ENCODE measurements around the gene CERK.

CERK gene

DNA sequence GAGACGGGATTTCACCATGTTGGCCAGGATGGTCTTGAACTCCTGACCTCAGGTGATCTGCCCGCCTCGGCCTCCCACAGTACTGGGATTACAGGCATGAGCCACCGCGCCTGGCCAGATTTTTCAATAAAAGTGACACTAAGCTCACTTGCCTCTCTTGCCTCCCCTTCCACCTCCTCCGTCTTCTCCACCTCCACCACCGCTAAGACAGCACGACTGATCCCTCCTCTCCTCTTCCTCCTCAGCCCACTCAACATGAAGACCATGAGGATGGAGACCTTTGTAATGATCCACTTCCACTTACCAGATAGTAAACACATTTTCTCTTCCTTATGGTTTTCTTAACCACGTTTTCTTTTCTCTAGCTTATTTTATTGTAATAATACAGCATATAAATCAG is 14.2 kb downstream of the CERK start:
- H3K79me2 ChIP-seq (ENCODE audit: low read length): peaks cover 59% of the 10 kb centered on the region
- H3K36me3 ChIP-seq (replicated peaks; ENCODE audit: low read depth, low read length): peaks cover 53% of the 10 kb centered on the region
- no peak overlapping the region for H3K4me3 ChIP-seq (ENCODE audit: low read length)
- H3K27me3 ChIP-seq (ENCODE audit: low read depth, low read length): no peaks in the 10 kb centered on the region
- H4K20me1 ChIP-seq (ENCODE audit: insufficient read depth, low read length): peaks cover 70% of the 10 kb centered on the region
- H2AFZ ChIP-seq (ENCODE audit: low read depth, low read length): no peak overlapping the region
- peaks cover 16% of the 10 kb centered on the region for H3K4me1 ChIP-seq (ENCODE audit: low read length)
- H3K27ac ChIP-seq (ENCODE audit: low read length): no peak overlapping the region
- TF ChIP-seq EZH2phosphoT487 (IDR thresholded peaks at IDR 0.05; ENCODE audit: low read depth): no peak
- TF ChIP-seq, protein P1, sequence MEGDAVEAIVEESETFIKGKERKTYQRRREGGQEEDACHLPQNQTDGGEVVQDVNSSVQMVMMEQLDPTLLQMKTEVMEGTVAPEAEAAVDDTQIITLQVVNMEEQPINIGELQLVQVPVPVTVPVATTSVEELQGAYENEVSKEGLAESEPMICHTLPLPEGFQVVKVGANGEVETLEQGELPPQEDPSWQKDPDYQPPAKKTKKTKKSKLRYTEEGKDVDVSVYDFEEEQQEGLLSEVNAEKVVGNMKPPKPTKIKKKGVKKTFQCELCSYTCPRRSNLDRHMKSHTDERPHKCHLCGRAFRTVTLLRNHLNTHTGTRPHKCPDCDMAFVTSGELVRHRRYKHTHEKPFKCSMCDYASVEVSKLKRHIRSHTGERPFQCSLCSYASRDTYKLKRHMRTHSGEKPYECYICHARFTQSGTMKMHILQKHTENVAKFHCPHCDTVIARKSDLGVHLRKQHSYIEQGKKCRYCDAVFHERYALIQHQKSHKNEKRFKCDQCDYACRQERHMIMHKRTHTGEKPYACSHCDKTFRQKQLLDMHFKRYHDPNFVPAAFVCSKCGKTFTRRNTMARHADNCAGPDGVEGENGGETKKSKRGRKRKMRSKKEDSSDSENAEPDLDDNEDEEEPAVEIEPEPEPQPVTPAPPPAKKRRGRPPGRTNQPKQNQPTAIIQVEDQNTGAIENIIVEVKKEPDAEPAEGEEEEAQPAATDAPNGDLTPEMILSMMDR (IDR thresholded peaks at IDR 0.05; ENCODE audit: low read depth, low read length): no peak
- H3K9ac ChIP-seq (ENCODE audit: low read length): no peak overlapping the region
- no peaks in the 10 kb centered on the region for H3K9me3 ChIP-seq (ENCODE audit: insufficient read depth, low read length)
- H3K4me2 ChIP-seq (ENCODE audit: low read length): no peak overlapping the region

DNA sequence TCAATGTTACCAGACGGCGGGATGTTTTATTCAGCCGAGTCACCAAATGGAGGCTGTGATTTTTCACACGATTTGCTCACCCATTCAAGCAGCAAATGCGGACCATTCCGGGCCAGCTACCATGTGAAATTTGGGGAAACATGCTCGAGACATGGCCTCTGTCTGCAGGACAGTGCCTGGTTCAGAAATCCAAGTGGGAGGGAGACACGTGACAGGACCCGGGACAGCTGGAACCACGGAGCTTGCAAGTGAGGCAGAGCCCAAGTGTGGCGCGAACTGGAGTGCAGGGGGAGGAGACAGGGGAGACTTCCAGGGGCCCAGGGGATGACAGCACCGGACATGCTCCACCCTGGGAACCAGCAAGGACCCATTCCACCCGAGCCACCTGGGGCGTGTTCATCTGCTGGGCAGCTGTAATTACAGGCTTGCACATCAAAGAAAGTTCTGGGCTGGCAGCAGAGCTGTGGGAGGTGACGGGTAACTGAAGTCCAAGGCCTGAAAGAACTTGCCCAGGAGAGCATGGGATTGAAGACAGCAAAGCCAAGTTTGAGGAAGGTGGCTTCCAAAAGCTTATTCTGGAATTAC is 16.5 kb downstream of the CERK start:
- H4K20me1 ChIP-seq (ENCODE audit: insufficient read depth, low read length): peaks cover 50% of the 10 kb centered on the region
- no peak overlapping the region for H3K4me3 ChIP-seq (ENCODE audit: low read length)
- H3K27me3 ChIP-seq (ENCODE audit: low read depth, low read length): no peaks in the 10 kb centered on the region
- no peaks in the 10 kb centered on the region for H3K9me3 ChIP-seq (ENCODE audit: insufficient read depth, low read length)
- no peak overlapping the region for H3K4me2 ChIP-seq (ENCODE audit: low read length)
- H3K79me2 ChIP-seq (ENCODE audit: low read length): peaks cover 36% of the 10 kb centered on the region
- no peak overlapping the region for H3K27ac ChIP-seq (ENCODE audit: low read length)
- no peak overlapping the region for H3K9ac ChIP-seq (ENCODE audit: low read length)
- peaks cover 2% of the 10 kb centered on the region for H3K4me1 ChIP-seq (ENCODE audit: low read length)
- H3K36me3 ChIP-seq (replicated peaks; ENCODE audit: low read depth, low read length): peaks cover 54% of the 10 kb centered on the region
- H2AFZ ChIP-seq (ENCODE audit: low read depth, low read length): no peak overlapping the region
- TF ChIP-seq, protein P1 (IDR thresholded peaks at IDR 0.05; ENCODE audit: low read depth, low read length): no peak
- no peak for TF ChIP-seq EZH2phosphoT487 (IDR thresholded peaks at IDR 0.05; ENCODE audit: low read depth)

DNA sequence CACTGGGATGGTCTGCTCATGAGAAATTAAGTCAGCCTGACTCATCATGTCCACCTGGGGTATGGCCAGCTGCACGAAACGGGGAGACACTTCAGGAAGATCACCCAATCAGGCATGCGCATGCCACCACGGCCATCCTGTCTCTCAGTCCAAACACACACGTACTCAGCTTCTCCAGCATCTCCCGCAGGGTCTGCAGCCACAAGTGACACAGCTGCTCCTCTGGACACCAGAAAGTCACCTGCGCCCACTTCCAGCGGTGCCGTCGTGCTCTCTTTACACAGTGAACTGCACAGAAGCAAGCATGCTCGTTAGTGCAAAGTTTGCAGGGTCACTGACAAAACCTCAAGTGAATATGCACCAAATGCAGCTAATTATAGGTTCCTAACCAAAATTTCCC is 18.1 kb downstream of the CERK start:
- Histone ChIP-seq H4K20me1 (ENCODE audit: insufficient read depth, low read length) (peaks cover 33% of the 10 kb centered on the region), H3K4me3 (ENCODE audit: low read length) (no peak overlapping the region), H2AFZ (ENCODE audit: low read depth, low read length) (no peak overlapping the region), H3K4me2 (ENCODE audit: low read length) (no peak overlapping the region), H3K27ac (ENCODE audit: low read length) (no peak overlapping the region), H3K36me3 (replicated peaks; ENCODE audit: low read depth, low read length) (peaks cover 47% of the 10 kb centered on the region), H3K9ac (ENCODE audit: low read length) (no peak overlapping the region), H3K79me2 (ENCODE audit: low read length) (peaks cover 19% of the 10 kb centered on the region; the same call in 1 of the 2 replicates), H3K4me1 (ENCODE audit: low read length) (no peaks in the 10 kb centered on the region), H3K27me3 (ENCODE audit: low read depth, low read length) (no peaks in the 10 kb centered on the region), H3K9me3 (ENCODE audit: insufficient read depth, low read length) (no peaks in the 10 kb centered on the region)
- TF ChIP-seq, protein P1 (IDR thresholded peaks at IDR 0.05; ENCODE audit: low read depth, low read length): no peak
- TF ChIP-seq EZH2phosphoT487 (IDR thresholded peaks at IDR 0.05; ENCODE audit: low read depth): no peak

DNA sequence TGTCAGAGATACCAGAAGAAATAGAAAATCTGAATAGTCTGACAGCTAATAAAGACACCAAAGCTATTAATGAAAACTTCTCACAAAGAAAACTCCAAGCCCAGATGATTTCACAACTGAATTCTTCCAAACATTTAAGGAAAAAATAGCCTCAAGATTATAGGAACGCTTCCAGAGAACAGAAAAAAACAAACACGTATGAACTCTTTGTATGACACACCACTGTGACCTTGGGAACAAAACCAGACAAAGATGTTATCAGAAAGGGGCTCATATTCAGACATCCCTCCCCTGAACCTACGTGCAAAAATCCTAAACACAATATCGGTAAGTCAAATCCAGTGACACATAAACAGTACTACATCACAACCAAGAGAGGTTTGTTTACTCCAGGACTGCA is 23.5 kb downstream of the CERK start:
- H3K36me3 ChIP-seq (replicated peaks; ENCODE audit: low read depth, low read length): peaks cover 54% of the 10 kb centered on the region
- H3K27me3 ChIP-seq (ENCODE audit: low read depth, low read length): no peaks in the 10 kb centered on the region
- H3K9me3 ChIP-seq (ENCODE audit: insufficient read depth, low read length): no peaks in the 10 kb centered on the region
- H3K4me2 ChIP-seq (ENCODE audit: low read length): no peak overlapping the region
- H4K20me1 ChIP-seq (ENCODE audit: insufficient read depth, low read length): peaks cover 9% of the 10 kb centered on the region
- H3K79me2 ChIP-seq (ENCODE audit: low read length): peaks cover 4% of the 10 kb centered on the region
- H2AFZ ChIP-seq (ENCODE audit: low read depth, low read length): no peak overlapping the region
- H3K9ac ChIP-seq (ENCODE audit: low read length): no peak overlapping the region
- no peak overlapping the region for H3K4me3 ChIP-seq (ENCODE audit: low read length)
- H3K27ac ChIP-seq (ENCODE audit: low read length): no peak overlapping the region
- H3K4me1 ChIP-seq (ENCODE audit: low read length): no peaks in the 10 kb centered on the region
- no peak for TF ChIP-seq EZH2phosphoT487 (IDR thresholded peaks at IDR 0.05; ENCODE audit: low read depth)
- TF ChIP-seq, protein P1 (IDR thresholded peaks at IDR 0.05; ENCODE audit: low read depth, low read length): no peak

Measured in OCI-LY3 (cell line).